Keratinocyte (primary cell): Measurements from ENCODE around the gene INHA. TPM values are rescaled to one million over a fixed set of nuclear protein-coding genes. Genes with fewer than 3 reads are reported as not detected.

Source experiments
- DNase-seq: peaks from one replicate; pipeline ENCODE4 v3.0.0-alpha.2; 2011; ENCODE audit warnings: low read depth, missing footprints, low spot score
- FAIRE-seq: peaks from 2 replicates; lab custom pipeline; 2011; peaks lifted over from hg19 to GRCh38; lab: Jason Lieb, UNC
- H2AFZ ChIP-seq: 2 replicates; pipeline ENCODE4 v1.6.0; 2012; ENCODE audit warnings: low read length, control low read depth, inconsistent platforms; ENCODE audit not compliant: control insufficient read depth
- H3K27ac ChIP-seq: 2 replicates; pipeline ENCODE4 v1.5.1; 2011; ENCODE audit warnings: low read length; ENCODE audit not compliant: control insufficient read depth, insufficient read depth
- H3K27me3 ChIP-seq: 3 replicates; pipeline ENCODE4 v1.6.0; 2011; ENCODE audit warnings: low read length; ENCODE audit not compliant: control insufficient read depth, insufficient read depth; ENCODE audit errors: extremely low read depth
- H3K36me3 ChIP-seq, 2 experiments: 2 replicates in 1 of 2; 3 replicates in 1 of 2; pipeline ENCODE4 v1.5.1; 2011; ENCODE audit warnings: low read length in 2 of 2, mild to moderate bottlenecking in 1 of 2; ENCODE audit not compliant: control insufficient read depth in 2 of 2, insufficient read depth in 2 of 2; ENCODE audit errors: extremely low read depth in 1 of 2
- H3K4me1 ChIP-seq: 3 replicates; pipeline ENCODE4 v1.5.1; 2011; ENCODE audit warnings: low read length; ENCODE audit not compliant: control insufficient read depth, insufficient read depth; ENCODE audit errors: extremely low read depth
- H3K4me2 ChIP-seq: 3 replicates; pipeline ENCODE4 v1.6.0; 2011; ENCODE audit warnings: low read depth, low read length; ENCODE audit not compliant: control insufficient read depth, insufficient read depth; ENCODE audit errors: extremely low read depth
- H3K4me3 ChIP-seq, 3 experiments: fragments of 200-600 bp in 1 of 3; sonication (generic) in 1 of 3; 2 replicates in 2 of 3; 3 replicates in 1 of 3; pipeline ENCODE4 v1.5.1; 2011 to 2016; ENCODE audit warnings: low read length in 3 of 3, mild to moderate bottlenecking in 3 of 3, control low read depth in 2 of 3, inconsistent platforms in 1 of 3, low read depth in 1 of 3, mixed read lengths in 1 of 3, mixed run types in 1 of 3, moderate library complexity in 1 of 3; ENCODE audit not compliant: control insufficient read depth in 2 of 3, insufficient read depth in 2 of 3; ENCODE audit errors: extremely low read depth in 1 of 3
- H3K79me2 ChIP-seq: 2 replicates; pipeline ENCODE4 v1.6.0; 2012; ENCODE audit warnings: low read length; ENCODE audit not compliant: control insufficient read depth, insufficient read depth
- H3K9ac ChIP-seq: 3 replicates; pipeline ENCODE4 v1.6.0; 2011; ENCODE audit warnings: low read length; ENCODE audit not compliant: control insufficient read depth, insufficient read depth; ENCODE audit errors: extremely low read depth
- H3K9me1 ChIP-seq: 3 replicates; pipeline ENCODE4 v1.6.0; 2011; ENCODE audit warnings: low read length; ENCODE audit not compliant: control insufficient read depth, insufficient read depth; ENCODE audit errors: extremely low read depth
- H3K9me3 ChIP-seq: 2 replicates; pipeline ENCODE4 v1.5.1; 2012; ENCODE audit warnings: low read depth, low read length; ENCODE audit not compliant: control insufficient read depth
- H4K20me1 ChIP-seq: 3 replicates; pipeline ENCODE4 v1.6.0; 2011; ENCODE audit warnings: low read length; ENCODE audit not compliant: control insufficient read depth, insufficient read depth; ENCODE audit errors: extremely low read depth
- EZH2 ChIP-seq: IDR thresholded peaks from one replicate; pipeline ENCODE4 v1.6.1; 2012; ENCODE audit warnings: inconsistent platforms, mild to moderate bottlenecking, low read length, moderate library complexity
- dilution Hi-C: fragments of 300-500 bp; cut with MboI; formaldehyde crosslinking; loops from one replicate; pipeline ENCODE4 v1.7.0; 2020; ENCODE audit warnings: low sequenced_read_pairs; ENCODE audit not compliant: extremely low pct_ligation_motif_present
- polyA minus RNA-seq, 3 experiments: library from RNA; depleted of rRNA, polyadenylated mRNA; stranded (reverse); fragments of >200 nt; gene quantifications; 1 replicate in 1 of 3; 2 replicates in 1 of 3; 3 replicates in 1 of 3; pipeline ENCODE4 v1.2.3, GENCODE V29; 2011
- polyA plus RNA-seq, 5 experiments: library from polyadenylated mRNA; depleted of rRNA in 3 of 5; stranded (reverse) in 3 of 5; stranded (forward) in 1 of 5; unstranded in 1 of 5; fragments of >200 nt; gene quantifications; 1 replicate in 1 of 5; 2 replicates in 3 of 5; 3 replicates in 1 of 5; pipeline versions ENCODE4 v1.2.1 to v1.2.3, GENCODE V29; 2011 to 2012; ENCODE audit warnings: missing spikeins in 2 of 5, low read depth in 1 of 5, low replicate concordance in 1 of 5
- TF ChIP-seq, protein P1 (sequence below), 3 experiments: IDR thresholded peaks in 1 of 3; conservative IDR thresholded peaks in 1 of 3; optimal IDR thresholded peaks in 1 of 3; 2 replicates in 2 of 3; 3 replicates in 1 of 3; pipeline versions ENCODE3 to v1.5.1; 2011; ENCODE audit warnings: low read length in 3 of 3, mild to moderate bottlenecking in 3 of 3, moderate library complexity in 2 of 3, control low read depth in 1 of 3, inconsistent platforms in 1 of 3; ENCODE audit not compliant: insufficient read depth in 2 of 3; ENCODE audit errors: extremely low read depth in 1 of 3

The INHA gene, protein sequence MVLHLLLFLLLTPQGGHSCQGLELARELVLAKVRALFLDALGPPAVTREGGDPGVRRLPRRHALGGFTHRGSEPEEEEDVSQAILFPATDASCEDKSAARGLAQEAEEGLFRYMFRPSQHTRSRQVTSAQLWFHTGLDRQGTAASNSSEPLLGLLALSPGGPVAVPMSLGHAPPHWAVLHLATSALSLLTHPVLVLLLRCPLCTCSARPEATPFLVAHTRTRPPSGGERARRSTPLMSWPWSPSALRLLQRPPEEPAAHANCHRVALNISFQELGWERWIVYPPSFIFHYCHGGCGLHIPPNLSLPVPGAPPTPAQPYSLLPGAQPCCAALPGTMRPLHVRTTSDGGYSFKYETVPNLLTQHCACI
- 0.18 to 0.79 TPM (median 0.20 TPM) in 3 replicates for polyA plus RNA-seq
- not detected for polyA plus RNA-seq (2011; ENCODE audit: low read depth)
- 0.05 TPM in 1 of 2 replicates, not detected in the other for polyA plus RNA-seq (2011; cell fraction: cytosol; rRNA removed)
- polyA plus RNA-seq (2011; cell fraction: nucleus; rRNA removed) = 2.4 and 3.1 TPM in 2 replicates
- 0.07 and 0.97 TPM in 2 replicates for polyA plus RNA-seq (2012; ENCODE audit: low replicate concordance)
- polyA minus RNA-seq = 0.33 to 0.38 TPM in 2 of 3 replicates, not detected in the other
- polyA minus RNA-seq (2011; cell fraction: cytosol; rRNA and poly(A)+ RNA removed) = not detected
- 0.39 TPM in 1 of 2 replicates, not detected in the other for polyA minus RNA-seq (2011; cell fraction: nucleus; rRNA and poly(A)+ RNA removed)

DNA sequence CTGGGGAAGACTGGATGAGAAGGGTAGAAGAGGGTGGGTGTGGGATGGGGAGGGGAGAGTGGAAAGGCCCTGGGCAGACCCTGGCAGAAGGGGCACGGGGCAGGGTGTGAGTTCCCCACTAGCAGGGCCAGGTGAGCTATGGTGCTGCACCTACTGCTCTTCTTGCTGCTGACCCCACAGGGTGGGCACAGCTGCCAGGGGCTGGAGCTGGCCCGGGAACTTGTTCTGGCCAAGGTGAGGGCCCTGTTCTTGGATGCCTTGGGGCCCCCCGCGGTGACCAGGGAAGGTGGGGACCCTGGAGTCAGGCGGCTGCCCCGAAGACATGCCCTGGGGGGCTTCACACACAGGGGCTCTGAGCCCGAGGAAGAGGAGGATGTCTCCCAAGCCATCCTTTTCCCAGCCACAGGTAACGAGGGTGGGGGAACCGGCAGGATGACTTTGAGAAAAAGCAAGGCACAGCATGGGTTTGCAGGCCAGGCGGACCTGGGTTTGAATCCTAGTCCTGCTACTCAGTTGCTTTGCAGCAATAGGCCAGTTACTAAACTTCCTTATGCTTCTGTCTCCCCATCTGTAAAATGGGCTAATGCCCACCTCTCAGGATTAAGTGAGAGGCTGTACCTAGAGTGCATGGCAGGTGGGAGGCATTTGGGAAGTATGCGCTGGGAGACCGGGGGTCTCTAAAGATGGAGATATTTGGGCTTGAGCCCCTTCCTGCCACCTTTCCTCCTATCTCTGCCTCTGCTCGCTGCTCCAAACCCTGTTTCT lies at the start of gene INHA:
INHA (plus strand) TSS at position 74 of the 765 bp plus-strand sequence; CDS start at position 139, 65 bp downstream.
- Histone ChIP-seq H3K36me3 (no peaks in the 10 kb centered on the region), H3K9me3 (no peaks in the 10 kb centered on the region), H2AFZ (peak within 1 kb of the TSS; percentile 30), H3K79me2 (no peaks in the 10 kb centered on the region), H3K4me2 (peak within 1 kb of the TSS; percentile 81), H3K4me3 (peak within 1 kb of the TSS; percentile 43 to 67 (median 50)), H3K27ac (no peak within 1 kb of the TSS), H3K9ac (peak within 1 kb of the TSS; percentile 65), H3K9me1 (no peaks in the 10 kb centered on the region), H3K4me1 (peaks cover 8% of the 10 kb centered on the region), H3K27me3 (peaks cover 6% of the 10 kb centered on the region), H4K20me1 (no peaks in the 10 kb centered on the region)
- DNase-seq (no peak), FAIRE-seq (no peak)
- dilution Hi-C loops = no loop called here
- TF ChIP-seq, protein P1, sequence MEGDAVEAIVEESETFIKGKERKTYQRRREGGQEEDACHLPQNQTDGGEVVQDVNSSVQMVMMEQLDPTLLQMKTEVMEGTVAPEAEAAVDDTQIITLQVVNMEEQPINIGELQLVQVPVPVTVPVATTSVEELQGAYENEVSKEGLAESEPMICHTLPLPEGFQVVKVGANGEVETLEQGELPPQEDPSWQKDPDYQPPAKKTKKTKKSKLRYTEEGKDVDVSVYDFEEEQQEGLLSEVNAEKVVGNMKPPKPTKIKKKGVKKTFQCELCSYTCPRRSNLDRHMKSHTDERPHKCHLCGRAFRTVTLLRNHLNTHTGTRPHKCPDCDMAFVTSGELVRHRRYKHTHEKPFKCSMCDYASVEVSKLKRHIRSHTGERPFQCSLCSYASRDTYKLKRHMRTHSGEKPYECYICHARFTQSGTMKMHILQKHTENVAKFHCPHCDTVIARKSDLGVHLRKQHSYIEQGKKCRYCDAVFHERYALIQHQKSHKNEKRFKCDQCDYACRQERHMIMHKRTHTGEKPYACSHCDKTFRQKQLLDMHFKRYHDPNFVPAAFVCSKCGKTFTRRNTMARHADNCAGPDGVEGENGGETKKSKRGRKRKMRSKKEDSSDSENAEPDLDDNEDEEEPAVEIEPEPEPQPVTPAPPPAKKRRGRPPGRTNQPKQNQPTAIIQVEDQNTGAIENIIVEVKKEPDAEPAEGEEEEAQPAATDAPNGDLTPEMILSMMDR (optimal IDR thresholded peaks at IDR 0.05 in 1 of 3, IDR thresholded peaks at IDR 0.05 in 1 of 3, conservative IDR thresholded peaks at IDR 0.05 in 1 of 3; ENCODE audit: extremely low read depth in 1 of 3, insufficient read depth in 2 of 3, low read length in 3 of 3) = no peak
- TF ChIP-seq EZH2 = no peak

DNA sequence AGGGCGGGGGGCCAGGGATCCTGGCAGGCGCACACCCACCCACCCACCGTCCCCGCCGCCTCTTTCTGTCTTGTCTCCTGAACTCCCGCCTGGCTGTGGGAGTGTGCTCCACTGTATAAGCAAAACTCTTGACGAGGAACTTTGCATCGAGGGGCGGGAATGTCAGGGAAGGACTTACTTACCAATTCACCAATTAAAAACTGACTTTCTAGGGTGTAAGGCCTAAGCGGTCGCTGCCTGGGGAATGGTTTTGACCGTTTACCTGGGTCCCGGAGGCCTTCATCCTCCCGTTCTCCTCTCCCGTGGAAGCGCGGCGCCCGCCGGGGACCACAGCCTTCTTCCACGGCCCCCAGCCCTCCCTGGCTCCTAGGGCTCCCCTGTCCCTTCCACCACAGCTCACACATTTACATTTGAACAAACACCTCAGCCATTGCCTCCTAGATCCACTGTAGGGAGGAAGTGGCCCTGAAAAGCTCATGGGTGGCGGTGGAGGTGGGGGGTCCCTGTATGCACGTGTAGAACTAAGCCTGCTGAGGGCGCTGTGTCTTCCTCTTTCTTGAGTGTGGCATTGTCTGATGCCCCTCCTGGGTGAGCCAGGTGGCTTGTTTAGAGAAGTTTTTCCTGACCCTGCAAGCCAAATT lies 49.0 kb upstream of the INHA start:
- dilution Hi-C loops = no loop called here
- peaks cover 3% of the 10 kb centered on the region for H4K20me1 ChIP-seq
- peaks cover 50% of the 10 kb centered on the region for H3K27me3 ChIP-seq
- H3K9me1 ChIP-seq = no peaks in the 10 kb centered on the region
- H3K9ac ChIP-seq = no peak overlapping the region
- peak overlapping the region; percentile 51 for H3K4me2 ChIP-seq
- no peak overlapping the region for H3K27ac ChIP-seq
- FAIRE-seq (no peak), DNase-seq (no peak)
- H2AFZ ChIP-seq = peak overlapping the region; percentile 8
- no peak overlapping the region for H3K4me3 ChIP-seq
- H3K4me1 ChIP-seq = peaks cover 8% of the 10 kb centered on the region
- no peaks in the 10 kb centered on the region for H3K36me3 ChIP-seq
- H3K79me2 ChIP-seq = no peaks in the 10 kb centered on the region
- H3K9me3 ChIP-seq = no peaks in the 10 kb centered on the region
- TF ChIP-seq, protein P1 (optimal IDR thresholded peaks at IDR 0.05 in 1 of 3, IDR thresholded peaks at IDR 0.05 in 1 of 3, conservative IDR thresholded peaks at IDR 0.05 in 1 of 3; ENCODE audit: extremely low read depth in 1 of 3, insufficient read depth in 2 of 3, low read length in 3 of 3) = peak in 1 of 3 experiments; percentile 11
- TF ChIP-seq EZH2 = no peak
